HG02973 (cell line): ENCODE measurements around the gene AAMDC.
"Not testable (repeated sequence)": the region's sequence is repeated elsewhere in the genome, so short reads cannot be mapped to it uniquely, and the experiment has no call there.

Experiments
- ATAC-seq: cut with Tn5 transposase; IDR thresholded peaks from one replicate; pipeline ENCODE4 v1.9.1; 2021; ENCODE audit warnings: moderate library complexity; ENCODE audit not compliant: unreplicated experiment

The AAMDC gene

GRCh38 chr11:77819921-77820564, 901 bp upstream of the AAMDC start:
- peak; percentile 8 for ATAC-seq

GRCh38 chr11:77821349-77821851, 456 bp downstream of the AAMDC start:
- ATAC-seq: no peak

GRCh38 chr11:77822126-77822525, 1.2 kb downstream of the AAMDC start:
- ATAC-seq: not testable (repeated sequence)

GRCh38 chr11:77823775-77824174, 2.8 kb downstream of the AAMDC start:
- ATAC-seq: no peak

- ATAC-seq: no peak
Observed at GRCh38 chr11:77828926-77829325, 8.0 kb downstream of the AAMDC start.

- no peak for ATAC-seq
Observed at GRCh38 chr11:77833302-77833701, 12.4 kb downstream of the AAMDC start.

- no peak for ATAC-seq
Observed at GRCh38 chr11:77842441-77843121, 21.6 kb downstream of the AAMDC start.

- not testable (repeated sequence) for ATAC-seq
Observed at GRCh38 chr11:77843700-77844099, 22.8 kb downstream of the AAMDC start.

GRCh38 chr11:77851503-77851902, 30.6 kb downstream of the AAMDC start:
- ATAC-seq: no peak

GRCh38 chr11:77854838-77855237, 33.9 kb downstream of the AAMDC start:
- no peak for ATAC-seq

- ATAC-seq: not testable (repeated sequence)
Observed at GRCh38 chr11:77857906-77858457, 37.0 kb downstream of the AAMDC start.

- not testable (repeated sequence) for ATAC-seq
Observed at GRCh38 chr11:77861444-77861843, 40.5 kb downstream of the AAMDC start.

GRCh38 chr11:77865805-77866204, 44.9 kb downstream of the AAMDC start:
- ATAC-seq: no peak

- no peak for ATAC-seq
Observed at GRCh38 chr11:77866336-77866735, 45.4 kb downstream of the AAMDC start.

- no peak for ATAC-seq
Observed at GRCh38 chr11:77868744-77869143, 47.8 kb downstream of the AAMDC start.

- no peak for ATAC-seq
Observed at GRCh38 chr11:77871855-77872254, 50.9 kb downstream of the AAMDC start.

GRCh38 chr11:77873345-77873744, 52.4 kb downstream of the AAMDC start:
- ATAC-seq: no peak

- ATAC-seq: no peak
Observed at GRCh38 chr11:77874206-77874605, 53.3 kb downstream of the AAMDC start.

- no peak for ATAC-seq
Observed at GRCh38 chr11:77876045-77876444, 55.1 kb downstream of the AAMDC start.

- ATAC-seq: not testable (repeated sequence)
Observed at GRCh38 chr11:77878247-77878646, 57.3 kb downstream of the AAMDC start.

- ATAC-seq: peak; percentile 73
Observed at GRCh38 chr11:77879218-77879617, 58.3 kb downstream of the AAMDC start.

- no peak for ATAC-seq
Observed at GRCh38 chr11:77882396-77882795, 61.5 kb downstream of the AAMDC start.
